GM12875 (cell line): Measurements from ENCODE around the gene NCSTN.

Source experiments
- H3K4me3 ChIP-seq: one replicate; pipeline ENCODE4 v1.5.1; 2011; ENCODE audit warnings: low read depth, low read length, control low read depth
- TF ChIP-seq, protein P1 (sequence below): IDR thresholded peaks from 2 replicates; pipeline ENCODE4 v1.5.1; 2011; ENCODE audit warnings: low read depth, mild to moderate bottlenecking, control low read depth, inconsistent platforms, low read length, moderate library complexity, borderline replicate concordance; ENCODE audit not compliant: insufficient read depth

Gene NCSTN

GRCh38 chr1:160309571-160309970 is 33.6 kb upstream of the NCSTN start:
- TF ChIP-seq, protein P1, sequence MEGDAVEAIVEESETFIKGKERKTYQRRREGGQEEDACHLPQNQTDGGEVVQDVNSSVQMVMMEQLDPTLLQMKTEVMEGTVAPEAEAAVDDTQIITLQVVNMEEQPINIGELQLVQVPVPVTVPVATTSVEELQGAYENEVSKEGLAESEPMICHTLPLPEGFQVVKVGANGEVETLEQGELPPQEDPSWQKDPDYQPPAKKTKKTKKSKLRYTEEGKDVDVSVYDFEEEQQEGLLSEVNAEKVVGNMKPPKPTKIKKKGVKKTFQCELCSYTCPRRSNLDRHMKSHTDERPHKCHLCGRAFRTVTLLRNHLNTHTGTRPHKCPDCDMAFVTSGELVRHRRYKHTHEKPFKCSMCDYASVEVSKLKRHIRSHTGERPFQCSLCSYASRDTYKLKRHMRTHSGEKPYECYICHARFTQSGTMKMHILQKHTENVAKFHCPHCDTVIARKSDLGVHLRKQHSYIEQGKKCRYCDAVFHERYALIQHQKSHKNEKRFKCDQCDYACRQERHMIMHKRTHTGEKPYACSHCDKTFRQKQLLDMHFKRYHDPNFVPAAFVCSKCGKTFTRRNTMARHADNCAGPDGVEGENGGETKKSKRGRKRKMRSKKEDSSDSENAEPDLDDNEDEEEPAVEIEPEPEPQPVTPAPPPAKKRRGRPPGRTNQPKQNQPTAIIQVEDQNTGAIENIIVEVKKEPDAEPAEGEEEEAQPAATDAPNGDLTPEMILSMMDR: no peak
- no peak overlapping the region for H3K4me3 ChIP-seq

GRCh38 chr1:160315359-160315758 is 27.8 kb upstream of the NCSTN start:
- no peak overlapping the region for H3K4me3 ChIP-seq
- TF ChIP-seq, protein P1: no peak

DNA sequence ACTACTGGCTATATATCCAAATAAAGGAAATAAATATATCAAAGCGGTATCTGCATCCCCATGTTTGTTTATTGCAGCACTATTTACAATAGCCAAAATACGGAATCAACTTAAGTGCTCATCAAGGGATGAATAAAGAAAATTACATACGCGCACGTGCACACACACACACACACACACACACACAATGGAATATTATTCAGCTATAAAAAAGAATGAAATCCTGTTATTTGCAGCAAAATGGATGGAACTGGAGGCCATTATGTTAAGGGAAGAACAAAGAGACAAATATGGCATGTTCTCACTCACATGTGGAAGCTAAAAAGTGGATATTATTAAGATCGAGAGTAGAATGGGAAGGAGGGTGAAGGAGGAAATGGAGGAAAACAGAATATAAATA is 20.4 kb upstream of the NCSTN start:
- no peak overlapping the region for H3K4me3 ChIP-seq
- TF ChIP-seq, protein P1: no peak

GRCh38 chr1:160325252-160325651 is 17.9 kb upstream of the NCSTN start:
- H3K4me3 ChIP-seq: no peak overlapping the region
- TF ChIP-seq, protein P1: no peak

DNA sequence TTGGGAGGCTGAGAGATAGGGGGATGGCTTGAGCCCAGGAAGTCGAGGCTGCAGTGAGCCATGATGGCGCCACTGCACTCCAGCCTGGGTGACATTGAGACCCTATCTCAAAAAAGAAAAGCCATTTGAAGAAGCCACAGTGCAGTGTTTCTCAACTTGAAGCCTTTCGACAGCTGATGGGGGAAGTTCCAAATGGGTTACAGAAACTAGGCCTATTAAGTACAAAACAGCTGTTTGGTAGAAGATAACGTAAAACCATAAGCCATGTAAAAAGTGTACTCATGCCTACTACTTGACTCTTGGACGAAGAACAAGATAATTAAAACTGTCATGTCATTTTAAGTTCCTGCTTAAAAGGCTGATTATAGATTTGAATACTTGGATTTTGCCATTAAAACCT is 16.8 kb upstream of the NCSTN start:
- no peak overlapping the region for H3K4me3 ChIP-seq

DNA sequence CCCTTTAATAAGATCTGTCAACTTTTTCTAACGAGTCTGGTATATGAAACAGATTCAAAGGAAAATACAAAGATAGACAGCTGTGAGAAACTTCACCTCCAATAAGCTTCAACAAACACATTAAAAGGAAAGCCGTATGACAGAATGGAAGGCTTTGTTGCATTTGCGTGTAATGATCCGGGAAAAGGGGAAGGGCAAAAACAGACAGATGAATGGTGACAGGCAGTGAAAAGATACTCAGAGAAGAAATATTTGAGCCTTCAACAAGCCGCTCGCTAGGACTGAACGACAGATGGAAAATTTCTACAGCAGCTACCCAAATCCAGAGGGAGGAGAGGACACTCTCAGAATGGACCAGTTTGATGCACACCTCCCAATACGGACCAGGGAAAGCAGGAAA is 15.0 kb upstream of the NCSTN start:
- no peak overlapping the region for H3K4me3 ChIP-seq
- TF ChIP-seq, protein P1: no peak

More for the DNA sequence above, 16.8 kb upstream of the NCSTN start:
- TF ChIP-seq, protein P1: no peak

- no peak overlapping the region for H3K4me3 ChIP-seq
- TF ChIP-seq, protein P1: no peak
These were observed 13.1 kb upstream of the NCSTN start for GRCh38 chr1:160330119-160330518.
